ENCODE data around the gene TRMT112. TPM values are rescaled to one million over a fixed set of nuclear protein-coding genes. Genes with fewer than 3 reads are reported as not detected.

Gene TRMT112
- total RNA-seq, 4 donors from 2014 or later, result 200 to 462 (median 323) TPM

GRCh38 chr11:64340671-64341335 lies 23.4 kb upstream of the TRMT112 start:
- Histone ChIP-seq H3K4me1 (no peaks in the 10 kb centered on the region), H3K27me3 (no peaks in the 10 kb centered on the region), H3K27ac (no peak overlapping the region), H3K9me3 (no peaks in the 10 kb centered on the region), H3K36me3 (no peaks in the 10 kb centered on the region), H3K4me3 (no peak overlapping the region)
- intact Hi-C loops (cut with DNase I; ENCODE audit: low total_unique reads), result no loop called here
- no peak for DNase-seq
- no peak for TF ChIP-seq CTCF (IDR thresholded peaks at IDR 0.05)
- TF ChIP-seq POLR2A (IDR thresholded peaks at IDR 0.05), result no peak

- H3K4me1 ChIP-seq, result no peaks in the 10 kb centered on the region
- H3K27ac ChIP-seq, result no peak within 1 kb of the TSS
- H3K27me3 ChIP-seq, result no peaks in the 10 kb centered on the region
- no peak for DNase-seq
- H3K36me3 ChIP-seq, result no peaks in the 10 kb centered on the region
- H3K9me3 ChIP-seq, result no peaks in the 10 kb centered on the region
- intact Hi-C loops (cut with DNase I; ENCODE audit: low total_unique reads), result no loop called here
- H3K4me3 ChIP-seq, result no peak within 1 kb of the TSS
- TF ChIP-seq CTCF (IDR thresholded peaks at IDR 0.05), result no peak
These were observed 22.5 kb upstream of the TRMT112 start, which contains the start of gene CCDC88B for GRCh38 chr11:64339754-64340408. Gene CCDC88B, plus strand, starts transcription at chr11:64340204. Its CDS starts 63 bp downstream, at chr11:64340267.

GRCh38 chr11:64339286-64339685 lies 21.9 kb upstream of the TRMT112 start:
- Histone ChIP-seq H3K4me1 (no peaks in the 10 kb centered on the region), H3K36me3 (no peaks in the 10 kb centered on the region), H3K27me3 (no peaks in the 10 kb centered on the region), H3K27ac (no peak overlapping the region), H3K4me3 (no peak overlapping the region), H3K9me3 (no peaks in the 10 kb centered on the region)
- no peak for DNase-seq
- intact Hi-C loops (cut with DNase I; ENCODE audit: low total_unique reads), result no loop called here
- TF ChIP-seq CTCF (IDR thresholded peaks at IDR 0.05) (no peak), POLR2A (IDR thresholded peaks at IDR 0.05) (no peak)

GRCh38 chr11:64338716-64339115 lies 21.4 kb upstream of the TRMT112 start:
- Histone ChIP-seq H3K27me3 (no peaks in the 10 kb centered on the region), H3K9me3 (no peaks in the 10 kb centered on the region), H3K4me1 (no peaks in the 10 kb centered on the region), H3K36me3 (no peaks in the 10 kb centered on the region), H3K4me3 (no peak overlapping the region), H3K27ac (no peak overlapping the region)
- no peak for TF ChIP-seq POLR2A (IDR thresholded peaks at IDR 0.05)
- intact Hi-C loops (cut with DNase I; ENCODE audit: low total_unique reads), result no loop called here
- DNase-seq, result no peak

- H3K4me3 ChIP-seq, result no peak overlapping the region
- intact Hi-C loops (cut with DNase I; ENCODE audit: low total_unique reads), result no loop called here
- no peaks in the 10 kb centered on the region for H3K36me3 ChIP-seq
- H3K27me3 ChIP-seq, result no peaks in the 10 kb centered on the region
- H3K9me3 ChIP-seq, result no peaks in the 10 kb centered on the region
- no peak for DNase-seq
- no peak overlapping the region for H3K27ac ChIP-seq
- TF ChIP-seq CTCF (IDR thresholded peaks at IDR 0.05) (no peak), POLR2A (IDR thresholded peaks at IDR 0.05) (no peak)
- H3K4me1 ChIP-seq, result no peaks in the 10 kb centered on the region
These were observed 20.3 kb upstream of the TRMT112 start for GRCh38 chr11:64337538-64338249.

All from uterus (tissue), 4 donors.